ENCODE measurements around the gene HLA-B.

HLA-B gene

GRCh38 chr6:31386977-31387376, 30.0 kb upstream of the HLA-B start:
- Histone ChIP-seq H3K4me3 (ENCODE audit: low read depth, low read length) (no peak overlapping the region), H3K27ac (no peak overlapping the region), H3K4me1 (no peaks in the 10 kb centered on the region), H3K9me3 (ENCODE audit: control insufficient read depth, low read length) (no peaks in the 10 kb centered on the region), H2AFZ (peak overlapping the region; percentile 2), H3K9ac (no peak overlapping the region), H3K4me2 (ENCODE audit: low read length) (no peak overlapping the region), H3K36me3 (ENCODE audit: control insufficient read depth, insufficient read depth, low read length) (no peaks in the 10 kb centered on the region), H3K79me2 (no peaks in the 10 kb centered on the region), H3K27me3 (ENCODE audit: control insufficient read depth, insufficient read depth, low read length) (no peaks in the 10 kb centered on the region)
- TF ChIP-seq CTCF (IDR thresholded peaks at IDR 0.05): no peak

- no peak overlapping the region for H3K4me3 ChIP-seq (ENCODE audit: low read depth, low read length)
- no peaks in the 10 kb centered on the region for H3K79me2 ChIP-seq
- no peaks in the 10 kb centered on the region for H3K9me3 ChIP-seq (ENCODE audit: control insufficient read depth, low read length)
- no peaks in the 10 kb centered on the region for H3K4me1 ChIP-seq
- no peak overlapping the region for H3K27ac ChIP-seq
- no peak for TF ChIP-seq CTCF (IDR thresholded peaks at IDR 0.05)
- no peaks in the 10 kb centered on the region for H3K27me3 ChIP-seq (ENCODE audit: control insufficient read depth, insufficient read depth, low read length)
- H3K4me2 ChIP-seq (ENCODE audit: low read length): no peak overlapping the region
- no peak overlapping the region for H3K9ac ChIP-seq
- no peaks in the 10 kb centered on the region for H3K36me3 ChIP-seq (ENCODE audit: control insufficient read depth, insufficient read depth, low read length)
- no peak overlapping the region for H2AFZ ChIP-seq
Observed at GRCh38 chr6:31386099-31386498, 29.1 kb upstream of the HLA-B start.

GRCh38 chr6:31385041-31385440, 28.1 kb upstream of the HLA-B start:
- H3K4me3 ChIP-seq (ENCODE audit: low read depth, low read length): no peak overlapping the region
- H3K27me3 ChIP-seq (ENCODE audit: control insufficient read depth, insufficient read depth, low read length): no peaks in the 10 kb centered on the region
- H2AFZ ChIP-seq: no peak overlapping the region
- H3K79me2 ChIP-seq: no peaks in the 10 kb centered on the region
- H3K36me3 ChIP-seq (ENCODE audit: control insufficient read depth, insufficient read depth, low read length): no peaks in the 10 kb centered on the region
- TF ChIP-seq CTCF (IDR thresholded peaks at IDR 0.05): no peak
- no peaks in the 10 kb centered on the region for H3K4me1 ChIP-seq
- no peak overlapping the region for H3K27ac ChIP-seq
- H3K9ac ChIP-seq: no peak overlapping the region
- no peak overlapping the region for H3K4me2 ChIP-seq (ENCODE audit: low read length)
- no peaks in the 10 kb centered on the region for H3K9me3 ChIP-seq (ENCODE audit: control insufficient read depth, low read length)

GRCh38 chr6:31383149-31383548, 26.2 kb upstream of the HLA-B start:
- H3K4me3 ChIP-seq (ENCODE audit: low read depth, low read length): no peak overlapping the region
- no peaks in the 10 kb centered on the region for H3K9me3 ChIP-seq (ENCODE audit: control insufficient read depth, low read length)
- no peak overlapping the region for H3K27ac ChIP-seq
- no peaks in the 10 kb centered on the region for H3K27me3 ChIP-seq (ENCODE audit: control insufficient read depth, insufficient read depth, low read length)
- H3K36me3 ChIP-seq (ENCODE audit: control insufficient read depth, insufficient read depth, low read length): no peaks in the 10 kb centered on the region
- H3K4me1 ChIP-seq: no peaks in the 10 kb centered on the region
- no peak overlapping the region for H3K4me2 ChIP-seq (ENCODE audit: low read length)
- H3K79me2 ChIP-seq: no peaks in the 10 kb centered on the region
- no peak for TF ChIP-seq CTCF (IDR thresholded peaks at IDR 0.05)
- no peak overlapping the region for H2AFZ ChIP-seq
- no peak overlapping the region for H3K9ac ChIP-seq

GRCh38 chr6:31381666-31382065, 24.7 kb upstream of the HLA-B start:
- no peak overlapping the region for H3K4me3 ChIP-seq (ENCODE audit: low read depth, low read length)
- no peak overlapping the region for H3K9ac ChIP-seq
- H3K27me3 ChIP-seq (ENCODE audit: control insufficient read depth, insufficient read depth, low read length): no peaks in the 10 kb centered on the region
- H2AFZ ChIP-seq: no peak overlapping the region
- H3K79me2 ChIP-seq: no peaks in the 10 kb centered on the region
- H3K4me1 ChIP-seq: no peaks in the 10 kb centered on the region
- H3K36me3 ChIP-seq (ENCODE audit: control insufficient read depth, insufficient read depth, low read length): no peaks in the 10 kb centered on the region
- no peak overlapping the region for H3K27ac ChIP-seq
- no peak overlapping the region for H3K4me2 ChIP-seq (ENCODE audit: low read length)
- no peaks in the 10 kb centered on the region for H3K9me3 ChIP-seq (ENCODE audit: control insufficient read depth, low read length)
- TF ChIP-seq CTCF (IDR thresholded peaks at IDR 0.05): no peak

All from parathyroid adenoma (tissue), 2 donors.